ENCODE measurements around the gene WFIKKN1.

The WFIKKN1 gene

GRCh38 chr16:625117-625976 lies 5.4 kb upstream of the WFIKKN1 start:
- no peak for DNase-seq

- DNase-seq = no peak
These were observed 4.6 kb upstream of the WFIKKN1 start for GRCh38 chr16:625977-626765.

DNA sequence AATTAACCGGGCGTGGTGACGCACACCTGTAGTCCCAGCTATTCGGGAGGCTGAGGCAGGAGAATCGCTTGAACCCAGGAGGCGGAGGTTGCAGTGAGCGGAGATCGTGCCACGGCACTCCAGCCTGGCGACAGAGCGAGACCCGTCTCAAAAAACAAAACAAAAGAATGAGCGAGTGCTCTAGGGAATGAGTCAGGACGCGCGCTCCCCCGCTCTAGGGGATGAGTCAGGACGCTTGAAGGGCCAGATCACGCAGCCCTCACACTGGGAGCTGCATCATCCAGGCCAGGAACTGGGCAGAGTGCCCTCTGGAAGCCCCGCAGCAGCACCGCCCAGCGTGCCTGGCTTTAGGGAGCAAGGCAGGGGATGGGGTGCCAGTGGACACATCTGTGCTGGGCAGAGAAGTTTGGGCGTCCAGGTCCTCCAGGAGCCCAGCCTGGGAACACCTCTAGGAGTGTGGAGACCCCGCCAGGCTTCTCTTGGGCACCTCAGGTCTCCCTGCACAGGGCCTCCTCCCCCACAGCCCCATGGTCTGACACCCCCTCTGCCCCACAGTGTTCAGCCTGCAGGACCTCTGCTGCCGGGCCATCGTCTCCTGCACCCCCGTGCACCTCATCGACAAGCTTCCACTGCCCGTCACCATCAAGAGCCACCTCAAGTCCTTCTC lies 3.9 kb upstream of the WFIKKN1 start:
- DNase-seq = no peak

- DNase-seq = no peak
These were observed 3.1 kb upstream of the WFIKKN1 start for GRCh38 chr16:627454-628239.

DNA sequence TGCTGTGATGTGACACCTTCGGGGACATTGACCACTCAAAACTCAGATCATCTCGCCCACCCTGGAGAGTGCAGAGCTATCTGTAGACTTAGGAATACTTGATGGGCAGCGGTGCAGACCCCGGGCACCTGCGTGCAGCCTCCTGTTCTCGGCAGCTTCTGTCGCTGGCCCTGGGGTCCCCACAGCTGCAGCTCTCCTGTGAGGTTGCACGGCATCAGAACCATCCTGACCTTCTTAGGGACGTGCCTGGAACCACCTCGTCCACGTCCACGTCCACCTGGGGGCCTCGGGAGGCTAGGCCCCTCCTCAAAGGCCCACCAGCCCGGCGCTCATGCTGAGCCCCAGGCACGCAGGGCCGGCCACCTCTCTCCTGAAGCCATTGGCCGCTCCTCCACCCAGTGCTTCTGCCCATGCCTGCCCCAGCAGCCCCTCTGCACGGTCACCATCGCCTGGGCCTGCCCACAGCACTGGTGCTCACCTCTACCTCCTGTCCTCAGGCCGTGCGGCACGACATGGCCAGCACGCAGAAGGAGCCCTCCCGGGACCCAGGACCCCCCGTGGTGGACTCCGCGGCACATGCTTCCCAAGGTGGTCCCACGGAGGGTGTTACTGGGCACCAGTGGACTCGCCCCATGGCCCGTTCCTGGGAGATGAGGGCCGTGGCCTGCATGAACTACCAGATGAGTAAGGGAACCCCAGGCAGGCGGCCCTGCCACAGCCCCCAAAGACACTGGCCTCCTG lies 2.3 kb upstream of the WFIKKN1 start:
- no peak for DNase-seq

DNA sequence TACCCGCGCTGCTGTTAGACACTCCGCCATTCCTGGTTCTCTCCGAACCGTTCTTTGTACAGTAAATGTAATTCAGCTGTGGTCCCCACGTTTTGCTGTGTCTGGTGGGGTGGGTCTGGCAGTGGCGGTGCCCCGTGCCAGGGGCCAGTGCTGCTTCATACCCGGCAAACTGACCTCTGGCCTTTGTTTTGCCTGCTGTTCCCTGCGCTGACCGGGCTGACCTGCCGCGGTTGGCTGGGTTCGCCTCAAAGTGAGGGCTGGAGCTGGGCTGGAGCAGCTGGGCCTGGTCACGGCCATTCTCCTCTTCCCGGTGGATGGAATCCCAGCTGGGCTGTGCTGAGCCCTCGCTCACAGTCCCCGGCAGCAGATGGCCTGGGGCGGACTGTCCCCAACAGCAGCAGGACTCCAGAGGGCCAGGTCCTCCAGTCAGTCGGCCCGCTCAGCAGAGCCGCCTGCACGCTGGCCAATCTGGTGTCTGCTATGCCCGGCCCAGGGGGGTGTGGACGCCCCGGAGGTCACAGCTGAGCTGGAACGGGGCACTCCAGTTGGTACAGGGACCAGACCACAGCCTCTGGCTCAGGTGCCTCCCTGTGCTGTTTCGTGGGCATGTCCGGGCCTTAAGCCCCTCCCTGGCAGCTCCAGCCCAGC lies 1.5 kb upstream of the WFIKKN1 start:
- no peak for DNase-seq

GRCh38 chr16:629833-630248 lies 944 bp upstream of the WFIKKN1 start:
- DNase-seq = no peak

DNA sequence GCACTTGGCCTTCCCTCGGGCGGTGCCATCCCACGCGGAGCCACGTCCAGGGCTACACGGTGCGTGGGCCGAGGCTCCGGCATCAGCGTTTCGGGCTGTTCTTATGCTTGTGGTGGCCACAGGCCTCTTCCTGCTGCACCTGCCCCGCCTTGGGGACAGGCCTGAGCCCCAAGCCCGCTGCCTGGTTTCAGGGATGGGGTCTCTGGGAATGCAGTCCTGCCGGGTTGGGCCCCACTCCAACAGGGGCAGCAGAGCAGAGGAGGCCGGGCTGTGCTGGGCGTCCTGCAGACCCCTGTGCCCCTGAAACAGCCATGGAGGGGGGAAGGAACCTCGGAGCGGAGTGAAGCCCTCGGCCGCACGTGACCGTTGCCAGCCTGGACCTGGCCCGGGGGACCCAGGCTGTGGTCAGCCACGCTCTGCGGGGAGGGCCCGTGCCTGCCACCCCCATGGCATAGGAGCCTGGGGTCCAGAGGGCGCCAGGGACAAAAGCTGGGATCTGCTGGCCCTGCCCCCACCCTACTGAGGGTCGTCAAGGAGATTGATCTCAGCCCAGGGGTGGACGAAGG lies 453 bp upstream of the WFIKKN1 start:
- no peak for DNase-seq

- no peak for DNase-seq
These were observed 1.1 kb downstream of the WFIKKN1 start for GRCh38 chr16:631808-632358.

- DNase-seq = no peak
These were observed 1.9 kb downstream of the WFIKKN1 start for GRCh38 chr16:632486-633335.

GRCh38 chr16:633336-634050 lies 2.7 kb downstream of the WFIKKN1 start:
- DNase-seq = no peak

DNA sequence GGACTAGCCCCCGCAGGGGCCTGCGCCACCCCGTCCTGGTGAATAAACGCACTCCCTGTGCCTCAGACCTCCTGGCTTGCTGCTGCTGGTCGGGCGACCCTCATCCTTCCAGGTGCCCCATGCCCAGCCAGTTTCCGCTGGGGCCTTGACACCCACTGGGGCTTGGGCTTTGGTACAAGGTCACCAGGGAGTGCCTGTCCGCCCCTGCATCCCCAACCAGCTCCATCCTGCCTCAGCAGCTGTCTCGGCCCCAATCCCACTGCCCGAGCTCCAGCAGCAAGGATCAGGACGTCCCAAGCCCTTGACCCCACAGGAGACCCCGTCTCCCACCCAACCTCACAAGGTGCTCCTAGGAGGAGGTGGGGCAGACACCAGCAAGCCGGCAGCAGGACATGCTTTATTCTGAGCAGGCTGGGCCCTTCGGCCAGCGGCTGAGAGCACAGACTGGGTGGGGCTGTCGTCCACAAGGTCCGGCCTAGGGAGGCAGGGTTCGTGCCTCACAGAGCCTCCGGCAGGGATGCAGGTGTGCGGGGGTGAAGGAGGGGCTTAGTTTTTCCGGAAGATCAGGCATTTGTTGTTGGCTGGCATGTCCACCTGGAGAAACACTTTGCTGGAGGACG lies 3.4 kb downstream of the WFIKKN1 start:
- no peak for DNase-seq

DNA sequence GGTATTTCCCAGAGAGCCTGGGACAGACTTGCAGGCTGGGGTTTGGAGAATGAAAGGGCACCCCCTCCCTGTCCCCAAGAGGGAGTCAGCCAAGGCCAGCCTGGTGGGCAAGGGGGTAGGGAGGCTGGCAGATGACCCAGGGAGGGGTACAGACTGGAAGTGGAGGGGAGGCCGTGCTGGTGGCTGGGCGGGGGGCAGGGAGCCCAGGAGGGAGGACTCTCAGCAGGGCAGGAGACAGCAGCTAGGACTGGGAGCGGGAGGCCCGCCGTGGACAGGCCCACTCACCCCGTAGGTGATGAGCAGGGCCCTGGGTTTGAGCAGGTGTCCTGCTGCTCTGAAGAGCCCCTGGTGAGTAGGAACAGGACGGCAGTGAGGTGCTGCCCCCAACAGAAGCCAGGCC lies 4.2 kb downstream of the WFIKKN1 start:
- DNase-seq = no peak

- no peak for DNase-seq
These were observed 4.9 kb downstream of the WFIKKN1 start for GRCh38 chr16:635573-636205.

- peak; percentile 94 for DNase-seq
These were observed 5.7 kb downstream of the WFIKKN1 start, which contains the start of gene METTL26 for GRCh38 chr16:636206-637080. TSS of gene METTL26 (minus strand) at chr16:636305. CDS start at chr16:636290, 15 bp downstream.

DNA sequence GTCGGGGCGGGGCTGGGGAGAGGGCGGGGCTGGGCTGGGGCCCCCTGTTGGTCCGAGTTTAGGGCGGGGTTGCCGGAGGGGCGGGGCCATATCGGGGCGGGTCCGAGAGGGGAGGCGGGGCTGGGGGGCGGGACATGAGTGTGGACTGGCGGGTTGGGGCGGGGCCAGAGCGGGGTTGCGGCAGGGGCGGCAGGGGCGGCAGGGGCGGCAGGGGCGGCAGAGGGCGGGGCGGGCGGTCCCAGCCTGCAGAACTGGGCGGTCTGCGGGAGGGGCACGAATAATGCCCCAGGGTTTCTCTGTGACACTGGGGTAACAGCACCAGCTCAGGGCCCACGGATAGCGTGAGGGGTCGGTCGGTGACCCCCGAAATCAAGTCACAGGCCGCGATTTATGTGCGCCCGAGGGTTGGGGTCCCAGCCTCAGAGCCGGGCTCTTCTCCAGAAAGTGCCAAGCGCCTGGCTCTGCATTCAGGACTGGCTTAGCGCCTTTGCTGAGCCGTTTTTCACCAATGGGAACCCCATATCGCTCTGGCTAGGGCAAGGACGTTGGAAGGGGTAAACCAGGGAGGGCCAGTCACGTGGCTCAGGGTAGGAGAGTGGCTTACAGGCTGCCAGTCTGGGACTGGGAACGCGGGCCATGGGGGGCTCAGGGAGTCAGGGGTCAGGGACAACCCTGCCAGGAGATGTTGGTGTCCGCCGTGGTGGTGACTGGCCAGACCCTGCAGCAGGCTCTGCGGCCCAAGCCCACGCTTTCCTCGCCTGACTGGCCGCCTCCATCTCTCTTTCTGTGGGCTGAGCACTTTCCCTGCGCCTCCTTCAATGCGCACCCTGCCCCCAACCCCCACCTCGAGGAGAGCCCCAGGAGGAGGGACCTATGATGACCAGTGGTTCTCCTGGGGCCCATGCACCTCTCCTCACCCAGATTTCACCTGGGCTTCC lies 6.6 kb downstream of the WFIKKN1 start:
- DNase-seq = peak; percentile 14
